H1 (cell line): ENCODE data around the gene RAB3GAP2. TPM values are rescaled to one million over a fixed set of nuclear protein-coding genes. Genes with fewer than 3 reads are reported as not detected.

Source experiments
- CTCF ChIA-PET: fragments of 300-600 bp; sonication (Branson Sonifier 250); formaldehyde crosslinking; loops from one replicate; lab custom pipeline; 2021; ENCODE audit not compliant: partially characterized antibody; lab: Charles Lee
- POLR2A ChIA-PET: fragments of 300-600 bp; sonication (Branson Sonifier 250); formaldehyde crosslinking; loops from one replicate; lab custom pipeline; 2021; ENCODE audit warnings: inconsistent platforms; ENCODE audit not compliant: partially characterized antibody; lab: Charles Lee
- DNase-seq, 2 experiments: peaks; one replicate each; pipeline versions ENCODE4 v3.0.0 to v3.0.0-alpha.2; 2010 to 2022; ENCODE audit warnings: low spot score in 2 of 2, low read depth in 1 of 2, mixed read lengths in 1 of 2
- FAIRE-seq: peaks from 2 replicates; lab custom pipeline; 2011; peaks lifted over from hg19 to GRCh38; lab: Jason Lieb, UNC
- H2AFZ ChIP-seq: 2 replicates; pipeline ENCODE4 v1.8.1; 2012; ENCODE audit warnings: low read length, inconsistent platforms
- H2AK5ac ChIP-seq: 2 replicates; pipeline ENCODE4 v1.6.1; 2013; ENCODE audit warnings: low read depth, low read length
- H2BK120ac ChIP-seq: replicated peaks from 2 replicates; pipeline ENCODE3; 2013; ENCODE audit warnings: low read depth, low read length, inconsistent platforms
- H2BK12ac ChIP-seq: 2 replicates; pipeline ENCODE4 v1.6.1; 2013; ENCODE audit warnings: low read depth, low read length
- H2BK15ac ChIP-seq: 2 replicates; pipeline ENCODE4 v1.6.1; 2013; ENCODE audit warnings: low read length
- H2BK20ac ChIP-seq: 2 replicates; pipeline ENCODE4 v1.6.1; 2013; ENCODE audit warnings: low read length
- H2BK5ac ChIP-seq: 2 replicates; pipeline ENCODE4 v1.6.1; 2013; ENCODE audit warnings: low read depth, low read length
- H3K14ac ChIP-seq: 2 replicates; pipeline ENCODE4 v1.6.1; 2013; ENCODE audit warnings: inconsistent platforms; ENCODE audit not compliant: insufficient read length
- H3K18ac ChIP-seq: 2 replicates; pipeline ENCODE4 v1.6.1; 2013; ENCODE audit warnings: low read length; ENCODE audit errors: extremely low read depth
- H3K23ac ChIP-seq: 2 replicates; pipeline ENCODE4 v1.6.1; 2013; ENCODE audit warnings: inconsistent platforms; ENCODE audit not compliant: insufficient read length
- H3K23me2 ChIP-seq: 2 replicates; pipeline ENCODE4 v1.6.1; 2013; ENCODE audit warnings: low read depth, low read length
- H3K27ac ChIP-seq: 2 replicates; pipeline ENCODE4 v1.6.1; 2011; ENCODE audit warnings: low read depth, low read length, inconsistent platforms
- H3K27me3 ChIP-seq, 4 experiments: replicated peaks in 1 of 4; 1 replicate in 1 of 4; 2 replicates in 3 of 4; pipeline versions ENCODE4 v1.6.1 to v1.8.1; 2011 to 2013; ENCODE audit warnings: low read length in 3 of 4, mild to moderate bottlenecking in 3 of 4, inconsistent platforms in 2 of 4, mixed read lengths in 2 of 4, moderate library complexity in 1 of 4; ENCODE audit not compliant: control insufficient read depth in 3 of 4, insufficient read depth in 3 of 4; ENCODE audit errors: extremely low read depth in 1 of 4
- H3K36me3 ChIP-seq, 4 experiments: 2 replicates each; pipeline versions ENCODE4 v1.6.1 to v1.8.1; 2011 to 2013; ENCODE audit warnings: mild to moderate bottlenecking in 4 of 4, low read length in 3 of 4, moderate library complexity in 2 of 4, control low read depth in 1 of 4, inconsistent platforms in 1 of 4; ENCODE audit not compliant: insufficient read depth in 4 of 4, control insufficient read depth in 2 of 4
- H3K4ac ChIP-seq: replicated peaks from 2 replicates; pipeline ENCODE3; 2013; ENCODE audit warnings: low read length, low read depth, mixed read lengths, inconsistent platforms; ENCODE audit not compliant: insufficient read length
- H3K4me1 ChIP-seq, 4 experiments: replicated peaks in 1 of 4; 1 replicate in 1 of 4; 2 replicates in 3 of 4; pipeline versions ENCODE4 v1.6.1 to v1.8.1; 2011 to 2013; ENCODE audit warnings: low read length in 3 of 4, inconsistent platforms in 2 of 4, mixed read lengths in 1 of 4; ENCODE audit not compliant: insufficient read depth in 4 of 4, control insufficient read depth in 3 of 4
- H3K4me2 ChIP-seq, 2 experiments: 2 replicates each; pipeline versions ENCODE4 v1.6.1 to v1.8.1; 2011 to 2013; ENCODE audit warnings: low read depth in 2 of 2, low read length in 2 of 2, control low read depth in 1 of 2, inconsistent platforms in 1 of 2, mild to moderate bottlenecking in 1 of 2; ENCODE audit not compliant: insufficient read depth in 1 of 2
- H3K4me3 ChIP-seq, 4 experiments: fragments of 200-600, 300-600 bp in 1 of 4; sonication (generic), shearing (Covaris generic), sonication (Bioruptor Twin) in 1 of 4; 2 replicates each; pipeline versions ENCODE4 v1.5.1 to v1.8.1; 2011 to 2016; ENCODE audit warnings: low read length in 4 of 4, low read depth in 3 of 4, control low read depth in 2 of 4, inconsistent platforms in 2 of 4, mild to moderate bottlenecking in 2 of 4, mixed read lengths in 1 of 4, moderate library complexity in 1 of 4; ENCODE audit not compliant: insufficient read depth in 2 of 4; ENCODE audit errors: extremely low read depth in 1 of 4
- H3K56ac ChIP-seq: replicated peaks from 2 replicates; pipeline ENCODE3; 2013; ENCODE audit warnings: low read depth, mild to moderate bottlenecking, mixed read lengths, low read length, inconsistent platforms; ENCODE audit not compliant: insufficient read length
- H3K79me1 ChIP-seq: 2 replicates; pipeline ENCODE4 v1.6.1; 2013; ENCODE audit warnings: low read depth, low read length, control low read depth
- H3K79me2 ChIP-seq, 2 experiments: 2 replicates each; pipeline versions ENCODE4 v1.6.1 to v1.8.1; 2012 to 2013; ENCODE audit warnings: low read length in 2 of 2, mild to moderate bottlenecking in 2 of 2, inconsistent platforms in 1 of 2; ENCODE audit not compliant: insufficient read depth in 2 of 2, control insufficient read depth in 1 of 2
- H3K9ac ChIP-seq, 4 experiments: replicated peaks in 1 of 4; 1 replicate in 1 of 4; 2 replicates in 3 of 4; pipeline versions ENCODE4 v1.6.1 to v1.8.1; 2011 to 2013; ENCODE audit warnings: low read depth in 3 of 4, low read length in 3 of 4, control low read depth in 2 of 4, mild to moderate bottlenecking in 2 of 4, moderate library complexity in 2 of 4, inconsistent platforms in 1 of 4; ENCODE audit errors: extremely low read depth in 1 of 4
- H3K9me3 ChIP-seq, 2 experiments: 2 replicates each; pipeline versions ENCODE4 v1.6.1 to v1.8.1; 2012 to 2013; ENCODE audit warnings: mild to moderate bottlenecking in 2 of 2, moderate library complexity in 2 of 2, control low read depth in 1 of 2, inconsistent platforms in 1 of 2, low read depth in 1 of 2, low read length in 1 of 2, mixed read lengths in 1 of 2; ENCODE audit not compliant: insufficient read depth in 2 of 2
- H4K20me1 ChIP-seq, 2 experiments: replicated peaks in 1 of 2; 2 replicates each; pipeline versions ENCODE3 to v1.8.1; 2011 to 2013; ENCODE audit warnings: inconsistent platforms in 2 of 2, low read length in 2 of 2, mild to moderate bottlenecking in 1 of 2; ENCODE audit not compliant: insufficient read depth in 2 of 2, control insufficient read depth in 1 of 2
- H4K5ac ChIP-seq: 2 replicates; pipeline ENCODE4 v1.6.1; 2013; ENCODE audit warnings: low read length, low read depth, mixed read lengths, inconsistent platforms; ENCODE audit not compliant: insufficient read length
- H4K8ac ChIP-seq: 2 replicates; pipeline ENCODE4 v1.8.0; 2013; ENCODE audit warnings: mild to moderate bottlenecking, moderate library complexity, low read length, inconsistent platforms; ENCODE audit not compliant: insufficient read depth; ENCODE audit errors: extremely low read depth
- H4K91ac ChIP-seq: replicated peaks from 2 replicates; pipeline ENCODE3; 2013; ENCODE audit warnings: low read length, mixed read lengths, inconsistent platforms; ENCODE audit not compliant: insufficient read length
- JUN ChIP-seq: IDR thresholded peaks from 2 replicates; pipeline ENCODE4 v1.6.1; 2011; ENCODE audit warnings: low read depth, mild to moderate bottlenecking, improper control_type of control experiment, low read length
- NANOG ChIP-seq: IDR thresholded peaks from 2 replicates; pipeline ENCODE4 v1.6.1; 2011; ENCODE audit warnings: low read length, low read depth, mild to moderate bottlenecking, inconsistent platforms; ENCODE audit not compliant: insufficient read depth, poor library complexity, severe bottlenecking
- POLR2A ChIP-seq, 2 experiments: IDR thresholded peaks; 1 replicate in 1 of 2; 2 replicates in 1 of 2; pipeline ENCODE4 v1.6.1; 2011; ENCODE audit warnings: low read depth in 2 of 2, low read length in 2 of 2, mild to moderate bottlenecking in 2 of 2; ENCODE audit errors: control extremely low read depth in 1 of 2
- RFX5 ChIP-seq: IDR thresholded peaks from 2 replicates; pipeline ENCODE4 v1.6.1; 2011; ENCODE audit warnings: low read depth, low read length, improper control_type of control experiment, borderline replicate concordance
- SUZ12 ChIP-seq: fragments of 200-600 bp; sonication (generic); IDR thresholded peaks from 2 replicates; pipeline ENCODE4 v1.6.1; 2012; ENCODE audit warnings: mild to moderate bottlenecking, inconsistent platforms, low read length, moderate library complexity, mixed read lengths
- WGBS, 2 experiments: shearing (Covaris generic) in 1 of 2; methylation state at CpG; one replicate each; pipeline versions ENCODE4 v1.1.6 to v1.1.7; 2013 to 2015; ENCODE audit warnings: low lambda C conversion rate in 2 of 2, mixed read lengths in 2 of 2, inconsistent platforms in 1 of 2, low coverage in 1 of 2, missing lambda C conversion rate in 1 of 2; ENCODE audit not compliant: insufficient replicate concordance in 2 of 2, insufficient coverage in 1 of 2, insufficient read length in 1 of 2; ENCODE audit errors: extremely low coverage in 1 of 2, missing lambda C conversion rate in 1 of 2; 5-methylcytosine and 5-hydroxymethylcytosine counted together
- polyA plus RNA-seq, 7 experiments: library from polyadenylated mRNA; depleted of rRNA in 3 of 7; stranded (reverse) in 5 of 7; unstranded in 2 of 7; fragments of >200 nt in 5 of 7; fragments of 200-250 nt in 2 of 7; gene quantifications; 1 replicate in 5 of 7; 2 replicates in 1 of 7; 4 replicates in 1 of 7; pipeline versions ENCODE4 v1.2.1 to v1.2.3, GENCODE V29; 2011 to 2013; ENCODE audit warnings: missing spikeins in 2 of 7, mixed read lengths in 2 of 7
- total RNA-seq: library from RNA; stranded (reverse); fragmentation: NEBNext Ultra II Directional; extraction: Animal tissue kit (Norgen Biotek cat#: 25700); gene quantifications from 2 replicates; pipeline ENCODE4 v1.2.1, GENCODE V29; 2021

Gene RAB3GAP2
- total and polyA plus RNA-seq, 2 of the 8 experiments (the other 6 are each of a cell fraction or from before 2014, with no cell fraction given): 19.7 to 52.7 TPM

DNA sequence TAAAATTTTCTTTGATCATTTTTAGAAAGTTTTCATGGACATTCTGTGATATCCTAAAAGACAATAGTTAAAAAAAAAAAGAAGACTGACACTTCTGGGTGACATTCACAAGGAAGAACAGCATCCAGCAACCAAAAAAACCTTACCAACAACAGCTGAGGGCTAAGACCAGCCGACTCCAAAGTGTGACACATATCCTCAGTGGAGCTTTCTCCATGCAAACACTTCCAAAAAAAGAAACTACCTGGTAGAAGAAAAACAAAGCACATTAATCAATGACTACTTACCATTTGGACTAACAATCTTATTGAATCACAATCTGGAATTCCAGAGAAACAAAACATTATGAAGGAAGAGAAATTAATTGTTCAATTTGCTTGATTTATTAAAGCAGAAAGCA lies 90.1 kb downstream of the RAB3GAP2 start:
- POLR2A ChIA-PET: interaction anchor here (0.5 kb wide), 1 partner anchor 261 kb away, joined by 4 read pairs; no protein-coding TSS in a partner anchor

More for the DNA sequence above, 90.1 kb downstream of the RAB3GAP2 start:
- FAIRE-seq (peak; percentile 55), DNase-seq (no peak)
- no peak overlapping the region for H2BK12ac ChIP-seq
- H4K5ac ChIP-seq: no peak overlapping the region
- H4K20me1 ChIP-seq: peaks cover 0 to 2% of the 10 kb centered on the region in 2 experiments
- no peak overlapping the region for H3K9ac ChIP-seq
- no peaks in the 10 kb centered on the region for H3K79me1 ChIP-seq
- H2BK15ac ChIP-seq: no peak overlapping the region
- H3K4me2 ChIP-seq: no peak overlapping the region
- TF ChIP-seq POLR2A (IDR thresholded peaks at IDR 0.05; ENCODE audit: control extremely low read depth in 1 of 2, low read depth in 2 of 2, low read length in 2 of 2) (no peak), NANOG (no peak), JUN (no peak), SUZ12 (no peak), RFX5 (no peak)
- H3K27ac ChIP-seq: no peak overlapping the region
- no peak overlapping the region for H2BK120ac ChIP-seq
- no peaks in the 10 kb centered on the region for H3K27me3 ChIP-seq
- H3K4me3 ChIP-seq: no peak overlapping the region
- H3K23ac ChIP-seq: no peak overlapping the region
- H3K56ac ChIP-seq: no peak overlapping the region
- H2AFZ ChIP-seq: no peak overlapping the region
- no peak overlapping the region for H3K14ac ChIP-seq
- no peak overlapping the region for H3K4ac ChIP-seq
- H2BK20ac ChIP-seq: no peak overlapping the region
- H3K9me3 ChIP-seq: no peaks in the 10 kb centered on the region
- no peaks in the 10 kb centered on the region for H3K79me2 ChIP-seq
- WGBS, 2 experiments: 82% methylated on average over 1 of the region's 1 CpG; no CpG with 5 or more reads in 1 of the 2 experiments
- H2AK5ac ChIP-seq: no peak overlapping the region
- no peak overlapping the region for H4K91ac ChIP-seq
- no peaks in the 10 kb centered on the region for H3K23me2 ChIP-seq
- H3K4me1 ChIP-seq: no peaks in the 10 kb centered on the region
- no peak overlapping the region for H3K18ac ChIP-seq
- H4K8ac ChIP-seq: no peak overlapping the region
- CTCF ChIA-PET: interaction anchor here (0.5 to 0.6 kb wide), 2 partner anchors 9 to 196 kb away, joined by 3 to 5 read pairs; no protein-coding TSS in a partner anchor
- no peak overlapping the region for H2BK5ac ChIP-seq
- H3K36me3 ChIP-seq: peaks cover 0 to 42% (median 4%) of the 10 kb centered on the region in 4 experiments; a peak in 5 of 8 replicates
